Neuronal stem cell (in vitro differentiated cells): ENCODE measurements around the gene SMG1.

ENCODE experiments used
- DNase-seq: peaks from one replicate; pipeline ENCODE4 v3.0.0-alpha.2; 2013; ENCODE audit warnings: low spot score
- H2AFZ ChIP-seq: one replicate; pipeline ENCODE4 v1.6.1; 2013; ENCODE audit warnings: mild to moderate bottlenecking, low read length, inconsistent platforms
- H2AK5ac ChIP-seq: 2 replicates; pipeline ENCODE4 v1.6.1; 2013; ENCODE audit warnings: low read depth, mild to moderate bottlenecking, inconsistent platforms, low read length, moderate library complexity, mixed read lengths
- H2BK120ac ChIP-seq: 2 replicates; pipeline ENCODE4 v1.6.1; 2013; ENCODE audit warnings: low read depth, mild to moderate bottlenecking, inconsistent platforms, low read length, moderate library complexity, mixed read lengths
- H2BK12ac ChIP-seq: one replicate; pipeline ENCODE4 v1.6.1; 2013; ENCODE audit warnings: low read length, inconsistent platforms
- H2BK15ac ChIP-seq: 2 replicates; pipeline ENCODE4 v1.6.1; 2013; ENCODE audit warnings: mild to moderate bottlenecking, low read length, inconsistent platforms, mixed read lengths
- H2BK5ac ChIP-seq: one replicate; pipeline ENCODE4 v1.6.1; 2013; ENCODE audit warnings: inconsistent platforms, mild to moderate bottlenecking, low read length, moderate library complexity
- H3K14ac ChIP-seq: one replicate; pipeline ENCODE4 v1.6.1; 2013; ENCODE audit warnings: low read length, inconsistent platforms
- H3K18ac ChIP-seq: 2 replicates; pipeline ENCODE4 v1.6.1; 2013; ENCODE audit warnings: low read length, inconsistent platforms
- H3K23ac ChIP-seq: 2 replicates; pipeline ENCODE4 v1.6.1; 2013; ENCODE audit warnings: low read depth, mild to moderate bottlenecking, mixed read lengths, low read length, inconsistent platforms; ENCODE audit not compliant: poor library complexity
- H3K27ac ChIP-seq: replicated peaks from 3 replicates; pipeline ENCODE4 v1.5.1; 2013; ENCODE audit warnings: low read length, inconsistent platforms
- H3K27me3 ChIP-seq, 3 experiments: 2 replicates each; pipeline ENCODE4 v1.6.1; 2013; ENCODE audit warnings: low read length in 3 of 3, mild to moderate bottlenecking in 2 of 3, inconsistent platforms in 1 of 3, low read depth in 1 of 3, mixed read lengths in 1 of 3, moderate library complexity in 1 of 3; ENCODE audit not compliant: control insufficient read depth in 3 of 3, insufficient read depth in 3 of 3
- H3K36me3 ChIP-seq, 2 donors: replicated peaks in 1 of 2; 2 replicates each; pipeline ENCODE4 v1.6.1; 2013; ENCODE audit warnings: low read length in 2 of 2; ENCODE audit not compliant: control insufficient read depth in 2 of 2, insufficient read depth in 2 of 2
- H3K4ac ChIP-seq: 2 replicates; pipeline ENCODE4 v1.6.1; 2013; ENCODE audit warnings: inconsistent platforms, mild to moderate bottlenecking, low read length, moderate library complexity
- H3K4me1 ChIP-seq, 2 donors: 1 replicate in 1 of 2; 2 replicates in 1 of 2; pipeline ENCODE4 v1.6.1; 2013; ENCODE audit warnings: low read length in 2 of 2, low read depth in 1 of 2; ENCODE audit not compliant: control insufficient read depth in 2 of 2, insufficient read depth in 1 of 2
- H3K4me2 ChIP-seq: one replicate; pipeline ENCODE4 v1.6.1; 2013; ENCODE audit warnings: mild to moderate bottlenecking, low read length, inconsistent platforms; ENCODE audit not compliant: insufficient read depth, poor library complexity, severe bottlenecking
- H3K4me3 ChIP-seq, 2 donors: 2 replicates each; pipeline ENCODE4 v1.5.1; 2013; ENCODE audit warnings: low read length in 2 of 2, mild to moderate bottlenecking in 2 of 2, inconsistent platforms in 1 of 2, moderate library complexity in 1 of 2
- H3K79me1 ChIP-seq: one replicate; pipeline ENCODE4 v1.6.1; 2013; ENCODE audit warnings: low read depth, mild to moderate bottlenecking, inconsistent platforms, low read length, moderate library complexity
- H3K9ac ChIP-seq: one replicate; pipeline ENCODE4 v1.6.1; 2013; ENCODE audit warnings: mild to moderate bottlenecking, low read depth, low read length, inconsistent platforms; ENCODE audit not compliant: poor library complexity
- H3K9me3 ChIP-seq, 2 donors: replicated peaks in 1 of 2; 2 replicates each; pipeline versions ENCODE3 to v1.6.1; 2013; ENCODE audit warnings: low read length in 2 of 2, mild to moderate bottlenecking in 2 of 2, inconsistent platforms in 1 of 2, low read depth in 1 of 2, mixed read lengths in 1 of 2, moderate library complexity in 1 of 2; ENCODE audit not compliant: control insufficient read depth in 2 of 2, insufficient read depth in 1 of 2
- H4K8ac ChIP-seq: one replicate; pipeline ENCODE4 v1.6.1; 2013; ENCODE audit warnings: low read depth, mild to moderate bottlenecking, inconsistent platforms, low read length, moderate library complexity
- H4K91ac ChIP-seq: one replicate; pipeline ENCODE4 v1.6.1; 2013; ENCODE audit warnings: low read length, low read depth, mild to moderate bottlenecking, inconsistent platforms; ENCODE audit not compliant: poor library complexity
- WGBS, 2 donors: extraction: QIAGEN DNeasy Blood & Tissue Kit; methylation state at CpG; one replicate each; pipeline ENCODE4 v1.1.7; 2013; ENCODE audit warnings: missing lambda C conversion rate in 2 of 2, mixed read lengths in 1 of 2; ENCODE audit not compliant: insufficient read length in 2 of 2, insufficient replicate concordance in 1 of 2; ENCODE audit errors: extremely low coverage in 2 of 2; 5-methylcytosine and 5-hydroxymethylcytosine counted together

Gene SMG1

DNA sequence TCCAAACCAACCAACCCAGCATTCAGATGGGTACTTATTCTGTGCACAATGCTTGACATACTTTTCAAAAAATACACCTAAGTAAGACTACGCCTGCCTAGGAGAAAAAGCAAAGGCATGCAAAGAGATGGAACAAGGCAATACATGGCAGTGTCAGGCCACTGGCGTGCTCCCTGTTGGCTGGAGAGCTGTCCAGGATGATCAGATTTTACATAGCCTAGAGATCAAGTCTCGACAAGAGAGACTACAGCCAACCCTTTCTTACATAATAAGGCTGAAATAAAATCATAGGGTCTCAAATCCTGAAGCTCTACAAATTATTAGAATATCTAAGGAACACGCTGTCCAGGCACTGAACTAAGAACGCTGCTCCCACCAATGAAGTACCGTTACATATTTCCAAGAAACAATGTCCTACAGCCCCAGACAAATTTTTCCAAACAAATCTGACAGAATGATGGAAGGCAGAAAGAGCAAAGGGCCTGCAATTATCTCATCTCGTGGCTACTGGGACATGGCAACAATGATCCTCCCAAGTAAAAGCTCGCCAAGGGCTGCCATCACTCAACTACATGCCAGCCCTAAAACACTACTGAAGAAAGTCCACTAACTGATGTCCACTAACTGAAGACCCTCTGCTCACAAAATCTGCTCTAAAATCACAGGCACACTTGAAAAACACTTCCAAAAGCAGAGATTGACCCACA is 141.1 kb downstream of the SMG1 start:
- Histone ChIP-seq H2AFZ (no peak overlapping the region), H3K27ac (no peak overlapping the region), H3K23ac (no peak overlapping the region), H3K9ac (no peak overlapping the region), H3K27me3 (no peaks in the 10 kb centered on the region), H2BK5ac (no peak overlapping the region), H3K4ac (no peak overlapping the region), H3K79me1 (peaks cover 2% of the 10 kb centered on the region), H2BK120ac (no peak overlapping the region), H4K91ac (no peak overlapping the region), H2BK15ac (no peak overlapping the region), H3K36me3 (peaks cover 51 to 76% of the 10 kb centered on the region in 2 donors), H3K18ac (no peak overlapping the region), H2BK12ac (no peak overlapping the region), H2AK5ac (no peak overlapping the region), H3K9me3 (no peaks in the 10 kb centered on the region), H4K8ac (no peak overlapping the region), H3K4me1 (peaks cover 8 to 15% of the 10 kb centered on the region in 2 donors), H3K4me3 (no peak overlapping the region), H3K4me2 (no peak overlapping the region), H3K14ac (no peak overlapping the region)
- WGBS, 2 donors = no CpG with 5 or more reads among the region's 8 CpGs
- no peak for DNase-seq

DNA sequence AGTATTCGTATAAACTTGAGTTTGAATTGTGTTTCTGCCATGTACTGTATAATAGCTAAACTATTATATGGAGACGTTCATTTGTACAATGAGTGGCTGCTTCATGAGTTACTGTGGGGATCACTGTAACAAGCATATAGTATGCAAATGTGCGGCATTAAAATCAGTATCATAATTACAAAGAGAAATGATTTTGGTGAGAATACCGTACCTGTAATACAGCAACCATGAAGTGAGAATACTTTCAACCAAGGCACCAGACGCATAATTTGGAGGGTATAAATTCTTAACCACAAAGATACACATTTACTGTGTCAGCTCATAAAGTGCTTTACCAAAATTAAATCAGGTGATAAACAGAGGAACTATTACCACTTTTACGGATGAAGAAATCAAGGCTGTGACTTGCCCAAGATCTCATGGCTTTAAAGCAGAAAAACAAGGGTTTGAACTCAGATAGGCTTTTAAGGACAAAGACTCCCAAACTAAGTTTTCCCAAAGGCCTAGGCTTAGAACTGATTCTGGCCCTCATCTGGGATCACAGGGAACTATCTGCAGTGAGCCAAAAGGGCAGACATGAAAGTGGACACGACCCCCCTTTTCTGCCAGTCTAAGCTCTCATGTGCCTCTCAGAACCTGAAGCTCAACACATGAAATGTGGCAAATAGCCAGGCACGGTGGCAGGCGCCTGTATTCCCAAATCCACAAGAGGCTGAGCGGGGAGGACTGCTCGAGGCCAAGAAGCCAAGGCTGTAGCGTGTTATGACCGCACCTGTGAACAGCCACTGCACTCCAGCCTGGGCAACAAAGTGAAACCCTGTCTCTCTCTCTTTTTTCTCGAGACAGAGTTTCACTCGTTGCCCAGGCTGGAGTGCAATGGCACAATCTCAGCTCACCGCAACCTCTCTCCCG is 142.5 kb downstream of the SMG1 start:
- Histone ChIP-seq H3K9ac (no peak overlapping the region), H3K4me3 (no peak overlapping the region), H3K14ac (no peak overlapping the region), H2BK5ac (no peak overlapping the region), H2BK15ac (no peak overlapping the region), H4K91ac (no peak overlapping the region), H4K8ac (no peak overlapping the region), H3K18ac (no peak overlapping the region), H3K4me1 (peaks cover 7 to 9% of the 10 kb centered on the region in 2 donors), H3K27ac (no peak overlapping the region), H3K79me1 (peaks cover 2% of the 10 kb centered on the region), H3K4ac (no peak overlapping the region), H2AFZ (no peak overlapping the region), H3K36me3 (peaks cover 50 to 70% of the 10 kb centered on the region in 2 donors), H3K4me2 (no peak overlapping the region), H2BK120ac (no peak overlapping the region), H3K9me3 (no peaks in the 10 kb centered on the region), H3K23ac (no peak overlapping the region), H2BK12ac (no peak overlapping the region), H2AK5ac (no peak overlapping the region), H3K27me3 (no peaks in the 10 kb centered on the region)
- no CpG with 5 or more reads among the region's 17 CpGs for WGBS, 2 donors
- DNase-seq = no peak

DNA sequence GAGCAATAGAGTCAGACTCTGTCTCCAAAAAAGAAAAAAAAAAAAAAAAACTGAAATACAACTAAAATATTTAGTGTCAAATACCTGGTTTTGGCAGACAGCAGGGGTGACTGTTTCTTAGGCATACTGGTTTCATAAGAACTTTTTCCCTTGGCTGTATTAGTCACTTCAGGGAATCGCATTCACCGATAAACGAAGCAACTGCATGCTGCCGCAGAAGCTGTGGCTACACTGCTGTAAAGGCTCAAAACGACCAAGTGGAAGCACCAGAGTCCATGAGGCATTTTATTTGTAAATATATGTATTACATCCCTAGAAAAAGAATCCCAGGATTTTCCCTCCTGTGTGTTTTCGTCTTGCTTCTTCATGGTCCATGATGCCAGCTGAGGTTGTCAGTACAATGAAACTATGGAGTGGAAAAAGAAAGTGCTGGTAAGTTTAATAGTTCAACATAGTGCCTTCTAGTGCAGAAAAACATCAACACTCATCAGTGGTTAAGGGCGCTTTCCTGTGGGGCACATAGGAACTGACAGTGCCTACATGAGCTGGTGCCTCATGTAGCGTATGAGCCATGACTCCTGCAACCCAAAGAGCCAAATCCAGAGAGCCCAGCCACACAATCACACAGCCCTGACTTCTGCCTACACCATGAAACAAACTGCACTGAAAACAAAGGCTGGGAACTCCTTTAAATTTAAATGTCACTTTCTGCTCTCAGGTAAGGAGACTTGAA is 143.3 kb downstream of the SMG1 start:
- Histone ChIP-seq H3K36me3 (peaks cover 42 to 62% of the 10 kb centered on the region in 2 donors), H2BK12ac (no peak overlapping the region), H2AK5ac (no peak overlapping the region), H3K9ac (no peak overlapping the region), H3K14ac (no peak overlapping the region), H3K18ac (no peak overlapping the region), H3K79me1 (peaks cover 2% of the 10 kb centered on the region), H3K4me3 (no peak overlapping the region), H2BK120ac (no peak overlapping the region), H3K27ac (no peak overlapping the region), H3K4ac (no peak overlapping the region), H3K27me3 (no peaks in the 10 kb centered on the region), H3K4me1 (peaks cover 4 to 5% of the 10 kb centered on the region in 2 donors), H4K8ac (no peak overlapping the region), H3K23ac (no peak overlapping the region), H2BK5ac (no peak overlapping the region), H2BK15ac (no peak overlapping the region), H4K91ac (no peak overlapping the region), H2AFZ (no peak overlapping the region), H3K4me2 (no peak overlapping the region), H3K9me3 (no peaks in the 10 kb centered on the region)
- WGBS, 2 donors = no CpG with 5 or more reads among the region's 8 CpGs
- DNase-seq = no peak
